Uterus (tissue), 4 donors: Measurements from ENCODE around the gene SCAPER. TPM values are rescaled to one million over a fixed set of nuclear protein-coding genes. Genes with fewer than 3 reads are reported as not detected.
"Not testable (repeated sequence)": the region's sequence is repeated elsewhere in the genome, so short reads cannot be mapped to it uniquely, and the experiment has no call there.

Source experiments
- DNase-seq, 2 donors: peaks; one replicate each; pipeline ENCODE4 v3.0.0-alpha.2; 2019 to 2020
- H3K27ac ChIP-seq, 2 donors: fragments of 200-600 bp; sonication (generic); 1 replicate in 1 of 2; 2 replicates in 1 of 2; pipeline ENCODE4 v1.5.1; 2016 to 2018
- H3K27me3 ChIP-seq, 2 donors: fragments of 200-600 bp; sonication (generic); one replicate each; pipeline ENCODE4 v1.5.1; 2018 to 2019; ENCODE audit warnings: control low read depth in 1 of 2
- H3K36me3 ChIP-seq, 2 donors: fragments of 200-600 bp; sonication (generic); one replicate each; pipeline ENCODE4 v1.5.1; 2019; ENCODE audit warnings: control low read depth in 1 of 2
- H3K4me1 ChIP-seq, 2 donors: fragments of 200-600 bp; sonication (generic); one replicate each; pipeline ENCODE4 v1.5.1; 2018 to 2019; ENCODE audit warnings: control low read depth in 1 of 2
- H3K4me3 ChIP-seq, 2 donors: fragments of 200-600 bp; sonication (generic); 1 replicate in 1 of 2; 2 replicates in 1 of 2; pipeline ENCODE4 v1.5.1; 2018 to 2019; ENCODE audit warnings: mild to moderate bottlenecking in 1 of 2
- H3K9me3 ChIP-seq, 2 donors: fragments of 200-600 bp; sonication (generic); one replicate each; pipeline ENCODE4 v1.5.1; 2019; ENCODE audit warnings: control low read depth in 1 of 2
- CTCF ChIP-seq, 4 experiments: fragments of 200-600 bp in 2 of 4; fragments of 450-650 bp in 2 of 4; sonication (generic) in 2 of 4; IDR thresholded peaks; one replicate each; pipeline ENCODE4 v1.5.1; 2016 to 2019; ENCODE audit warnings: antibody characterized with exemption in 4 of 4, mild to moderate bottlenecking in 2 of 4, moderate library complexity in 1 of 4
- POLR2A ChIP-seq, 2 donors: fragments of 450-650 bp; IDR thresholded peaks; one replicate each; pipeline ENCODE4 v1.6.1; 2016; ENCODE audit warnings: antibody characterized with exemption in 2 of 2, mild to moderate bottlenecking in 1 of 2, moderate library complexity in 1 of 2
- intact Hi-C: fragments of 100-400 bp; cut with DNase I; formaldehyde crosslinking; loops from one replicate; pipeline ENCODE4 v1.15.1; 2023; ENCODE audit warnings: low total_unique reads
- total RNA-seq, 4 donors: library from RNA; depleted of rRNA in 3 of 4; stranded (reverse); fragments of >200 nt in 3 of 4; gene quantifications; one replicate each; pipeline versions ENCODE4 v1.1.0 to v1.2.4, GENCODE V29; 2014 to 2023
- donor health status: DM: yes; HTN: yes; CAD: no.

SCAPER gene
- total RNA-seq, 4 donors from 2014 or later: 10.6 to 74.2 (median 32.9) TPM

DNA sequence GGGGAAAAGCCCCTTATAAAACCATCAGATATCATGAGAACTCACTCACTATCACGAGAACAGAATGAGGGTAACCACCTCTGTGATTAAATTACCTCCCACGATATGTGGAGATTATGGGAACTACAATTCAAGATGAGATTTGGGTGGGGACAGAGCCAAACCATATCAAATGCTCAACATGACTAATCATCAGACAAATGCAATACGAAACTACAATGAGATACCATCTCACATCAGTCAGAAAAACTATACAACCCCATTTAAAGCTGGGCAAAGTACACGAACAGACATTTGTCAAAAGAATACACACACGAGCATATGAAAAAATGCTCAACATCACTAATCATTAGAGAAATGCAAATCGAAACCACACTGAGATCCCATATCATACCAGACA is 67.7 kb downstream of the SCAPER start:
- TF ChIP-seq POLR2A (IDR thresholded peaks at IDR 0.05) (no peak), CTCF (IDR thresholded peaks at IDR 0.05) (no peak)
- DNase-seq: no peak
- H3K9me3 ChIP-seq: peaks cover 0 to 2% of the 10 kb centered on the region in 2 donors
- no peaks in the 10 kb centered on the region for H3K36me3 ChIP-seq
- H3K4me3 ChIP-seq: no peak overlapping the region
- no peak overlapping the region for H3K27ac ChIP-seq
- intact Hi-C loops: no loop called here
- H3K4me1 ChIP-seq: no peaks in the 10 kb centered on the region
- H3K27me3 ChIP-seq: no peaks in the 10 kb centered on the region

DNA sequence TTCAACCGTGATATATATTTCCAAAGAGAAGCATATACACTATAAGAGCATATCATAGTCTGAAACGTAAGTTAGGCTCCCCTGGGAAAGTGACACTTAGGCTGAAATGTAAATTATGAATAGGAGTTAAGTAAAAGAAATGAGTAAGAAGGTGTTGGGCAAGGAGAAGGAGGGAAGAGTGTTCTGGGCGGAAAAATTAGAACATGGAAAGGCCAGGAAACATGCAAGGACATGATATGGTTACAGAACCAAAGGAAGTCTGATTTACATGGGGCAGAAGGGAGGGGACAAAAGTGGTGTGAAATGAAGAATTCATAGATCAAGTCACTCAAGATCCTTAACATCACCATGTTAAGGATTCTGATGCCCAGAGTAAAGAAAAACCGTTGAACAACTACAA is 75.2 kb downstream of the SCAPER start:
- H3K9me3 ChIP-seq: peaks cover 0 to 2% of the 10 kb centered on the region in 2 donors
- intact Hi-C loops: no loop called here
- TF ChIP-seq POLR2A (IDR thresholded peaks at IDR 0.05) (no peak), CTCF (IDR thresholded peaks at IDR 0.05) (no peak)

DNA sequence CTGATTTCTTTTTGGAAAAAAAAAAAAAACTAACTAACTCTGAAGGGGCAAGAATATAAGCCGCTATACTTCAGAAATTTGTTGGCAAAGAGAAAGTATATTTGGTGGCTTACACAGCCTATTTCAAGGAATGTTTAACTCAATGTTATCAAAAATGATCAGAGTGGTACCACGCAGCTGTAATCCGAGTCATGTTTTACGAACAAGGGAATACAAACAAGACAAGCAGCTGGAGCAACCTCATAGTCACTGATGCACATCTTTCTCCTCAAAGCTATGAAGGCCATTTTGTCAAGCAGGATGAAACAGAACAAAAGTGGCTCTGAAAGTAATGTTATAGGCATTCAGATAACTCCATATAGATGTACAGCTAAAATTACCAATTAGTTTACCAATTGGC is 81.2 kb downstream of the SCAPER start:
- H3K36me3 ChIP-seq: no peaks in the 10 kb centered on the region
- intact Hi-C loops: no loop called here
- H3K27me3 ChIP-seq: no peaks in the 10 kb centered on the region
- no peak for DNase-seq
- no peak overlapping the region for H3K27ac ChIP-seq
- no peaks in the 10 kb centered on the region for H3K9me3 ChIP-seq
- H3K4me3 ChIP-seq: no peak overlapping the region
- no peaks in the 10 kb centered on the region for H3K4me1 ChIP-seq
- TF ChIP-seq CTCF (IDR thresholded peaks at IDR 0.05): no peak
- no peak for TF ChIP-seq POLR2A (IDR thresholded peaks at IDR 0.05)

More for the DNA sequence above, 75.2 kb downstream of the SCAPER start:
- Histone ChIP-seq H3K36me3 (no peaks in the 10 kb centered on the region), H3K4me3 (no peak overlapping the region), H3K27ac (no peak overlapping the region), H3K27me3 (no peaks in the 10 kb centered on the region), H3K4me1 (no peaks in the 10 kb centered on the region)
- DNase-seq: no peak

DNA sequence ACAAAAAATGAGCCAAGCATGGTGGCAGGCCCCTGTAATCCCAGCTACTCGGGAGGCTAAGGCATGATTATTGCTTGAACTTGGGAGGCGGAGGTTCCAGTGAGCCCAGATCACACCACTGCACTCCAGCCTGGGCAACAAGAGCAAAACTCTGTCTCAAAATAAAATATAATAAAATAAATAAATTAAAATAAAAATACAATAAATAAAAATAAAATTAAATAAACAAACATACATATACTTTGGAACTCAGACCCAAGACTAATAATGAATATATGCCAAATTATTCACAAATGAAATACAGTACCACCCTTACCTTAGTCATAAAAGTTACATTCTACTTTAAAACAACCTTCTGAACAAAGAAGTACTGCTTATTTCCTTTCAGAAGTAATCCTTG is 81.8 kb downstream of the SCAPER start:
- intact Hi-C loops: no loop called here
- H3K4me3 ChIP-seq: no peak overlapping the region
- H3K27me3 ChIP-seq: no peaks in the 10 kb centered on the region
- H3K4me1 ChIP-seq: no peaks in the 10 kb centered on the region
- H3K36me3 ChIP-seq: no peaks in the 10 kb centered on the region
- H3K27ac ChIP-seq: no peak overlapping the region
- no peak for DNase-seq
- no peak for TF ChIP-seq POLR2A (IDR thresholded peaks at IDR 0.05)
- no peak for TF ChIP-seq CTCF (IDR thresholded peaks at IDR 0.05)
- H3K9me3 ChIP-seq: no peaks in the 10 kb centered on the region

DNA sequence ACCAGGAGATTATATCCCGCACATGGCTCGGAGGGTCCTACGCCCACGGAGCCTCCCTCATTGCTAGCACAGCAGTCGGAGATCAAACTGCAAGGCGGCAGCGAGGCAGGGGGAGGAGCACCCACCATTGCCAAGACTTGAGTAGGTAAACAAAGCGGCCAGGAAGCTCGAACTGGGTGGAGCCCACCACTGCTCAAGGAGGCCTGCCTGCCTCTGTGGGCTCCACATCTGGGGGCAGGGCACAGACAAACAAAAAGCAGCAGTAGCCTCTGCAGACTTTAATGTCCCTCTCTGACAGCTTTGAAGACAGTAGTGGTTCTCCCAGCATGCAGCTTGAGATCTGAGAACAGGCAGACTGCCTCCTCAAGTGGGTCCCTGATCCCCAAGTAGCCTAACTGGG is 86.2 kb downstream of the SCAPER start:
- DNase-seq, H3K36me3 ChIP-seq, intact Hi-C loops, H3K27ac ChIP-seq, H3K4me3 ChIP-seq, H3K27me3 ChIP-seq, H3K4me1 ChIP-seq, H3K9me3 ChIP-seq: not testable (repeated sequence)

DNA sequence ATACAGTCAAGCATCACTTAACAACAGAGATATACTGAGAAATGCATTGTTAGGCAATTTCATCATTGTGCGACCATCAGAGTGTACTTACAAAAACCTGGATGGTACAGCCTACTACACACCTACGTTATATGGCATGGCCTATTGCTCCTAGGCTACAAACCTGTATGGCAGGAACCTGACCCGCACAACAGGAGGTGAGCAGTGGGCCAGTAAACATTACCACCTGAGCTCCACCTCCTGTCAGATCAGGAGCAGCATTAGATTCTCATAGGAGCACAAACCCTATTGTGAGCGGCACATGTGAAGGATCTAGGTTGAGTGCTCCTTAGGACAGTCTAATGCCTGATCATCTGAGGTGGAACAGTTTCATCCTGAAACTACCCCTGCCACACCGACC is 89.7 kb downstream of the SCAPER start:
- DNase-seq: no peak
- Histone ChIP-seq H3K4me3 (no peak overlapping the region), H3K27me3 (no peaks in the 10 kb centered on the region), H3K36me3 (no peaks in the 10 kb centered on the region), H3K27ac (no peak overlapping the region), H3K4me1 (no peaks in the 10 kb centered on the region), H3K9me3 (no peaks in the 10 kb centered on the region)
- TF ChIP-seq POLR2A (IDR thresholded peaks at IDR 0.05): no peak
- no peak for TF ChIP-seq CTCF (IDR thresholded peaks at IDR 0.05)
- intact Hi-C loops: no loop called here
